ENCODE measurements around the gene NACC1.

NACC1 gene

GRCh38 chr19:13085666-13086065 lies 32.4 kb upstream of the NACC1 start:
- no peak for TF ChIP-seq BHLHE40 (IDR thresholded peaks at IDR 0.05; ENCODE audit: borderline replicate concordance)
- TF ChIP-seq ELF4 (IDR thresholded peaks at IDR 0.05), result no peak
- TF ChIP-seq CTBP1 (IDR thresholded peaks at IDR 0.05; ENCODE audit: borderline replicate concordance), result no peak
- TF ChIP-seq NFRKB (IDR thresholded peaks at IDR 0.05), result no peak
- no peak for TF ChIP-seq LEF1 (IDR thresholded peaks at IDR 0.05; ENCODE audit: borderline replicate concordance)
- POLR2A ChIA-PET, result no interaction called here

GRCh38 chr19:13086341-13086740 lies 31.7 kb upstream of the NACC1 start:
- CTCF ChIA-PET, result interaction anchor here (1.0 kb wide), 1 partner anchor 109 kb away, joined by 4 read pairs; no protein-coding TSS in a partner anchor
- TF ChIP-seq FOXA1 (IDR thresholded peaks at IDR 0.05), result no peak
- TF ChIP-seq SUZ12 (IDR thresholded peaks at IDR 0.05), result no peak
- no peak for TF ChIP-seq ARNT (IDR thresholded peaks at IDR 0.05)
- no peak for TF ChIP-seq HDGF (IDR thresholded peaks at IDR 0.05; ENCODE audit: borderline replicate concordance)
- TF ChIP-seq FOXK2 (IDR thresholded peaks at IDR 0.05), result no peak
- TF ChIP-seq CTBP1 (IDR thresholded peaks at IDR 0.05; ENCODE audit: borderline replicate concordance), result no peak
- TF ChIP-seq PKNOX1 (IDR thresholded peaks at IDR 0.05), result no peak
- POLR2A ChIA-PET, result no interaction called here
- no peak for DNase-seq (ENCODE audit: extremely low spot score)

More at GRCh38 chr19:13085666-13086065, 32.4 kb upstream of the NACC1 start:
- no peak for DNase-seq (ENCODE audit: extremely low spot score)
- CTCF ChIA-PET, result interaction anchor here (1.0 kb wide), 1 partner anchor 108 kb away, joined by 4 read pairs; no protein-coding TSS in a partner anchor

- TF ChIP-seq SP1 (IDR thresholded peaks at IDR 0.05) (no peak), L3MBTL2 (conservative IDR thresholded peaks at IDR 0.05) (no peak), LEF1 (IDR thresholded peaks at IDR 0.05; ENCODE audit: borderline replicate concordance) (no peak), FOXA1 (IDR thresholded peaks at IDR 0.05) (no peak), CTBP1 (IDR thresholded peaks at IDR 0.05; ENCODE audit: borderline replicate concordance) (no peak), FOXM1 (IDR thresholded peaks at IDR 0.05; ENCODE audit: borderline replicate concordance) (no peak)
- ChIA-PET CTCF (no interaction called here), POLR2A (interaction anchor here (1.4 kb wide), 1 partner anchor 9 kb away, joined by 3 read pairs; no protein-coding TSS in a partner anchor)
- DNase-seq (ENCODE audit: extremely low spot score), result no peak
Measured at GRCh38 chr19:13087295-13087694, 30.8 kb upstream of the NACC1 start.

GRCh38 chr19:13087795-13088537 lies 30.1 kb upstream of the NACC1 start:
- ChIA-PET CTCF (no interaction called here), POLR2A (interaction anchor here (1.4 kb wide), 1 partner anchor 8 kb away, joined by 3 read pairs; no protein-coding TSS in a partner anchor)
- TF ChIP-seq FOXM1 (IDR thresholded peaks at IDR 0.05; ENCODE audit: borderline replicate concordance) (no peak), HDGF (IDR thresholded peaks at IDR 0.05; ENCODE audit: borderline replicate concordance) (no peak), SP1 (IDR thresholded peaks at IDR 0.05) (no peak), CTBP1 (IDR thresholded peaks at IDR 0.05; ENCODE audit: borderline replicate concordance) (no peak)
- DNase-seq (ENCODE audit: extremely low spot score), result no peak

GRCh38 chr19:13089139-13089856 lies 28.8 kb upstream of the NACC1 start:
- TF ChIP-seq PKNOX1 (IDR thresholded peaks at IDR 0.05) (no peak), L3MBTL2 (conservative IDR thresholded peaks at IDR 0.05) (no peak), FOXM1 (IDR thresholded peaks at IDR 0.05; ENCODE audit: borderline replicate concordance) (no peak), SP1 (IDR thresholded peaks at IDR 0.05) (no peak), BHLHE40 (IDR thresholded peaks at IDR 0.05; ENCODE audit: borderline replicate concordance) (no peak), ZNF384 (IDR thresholded peaks at IDR 0.05) (no peak), FOXA1 (IDR thresholded peaks at IDR 0.05) (no peak), HDGF (IDR thresholded peaks at IDR 0.05; ENCODE audit: borderline replicate concordance) (no peak), FOXK2 (IDR thresholded peaks at IDR 0.05) (no peak), NFRKB (IDR thresholded peaks at IDR 0.05) (no peak), TARDBP (IDR thresholded peaks at IDR 0.05) (no peak), LEF1 (IDR thresholded peaks at IDR 0.05; ENCODE audit: borderline replicate concordance) (no peak), ARNT (IDR thresholded peaks at IDR 0.05) (no peak), CTBP1 (IDR thresholded peaks at IDR 0.05; ENCODE audit: borderline replicate concordance) (no peak), SUZ12 (IDR thresholded peaks at IDR 0.05) (no peak), ELF4 (IDR thresholded peaks at IDR 0.05) (no peak)
- ChIA-PET POLR2A (no interaction called here), CTCF (interaction anchor here (0.6 kb wide), 1 partner anchor 112 kb away, joined by 3 read pairs; no protein-coding TSS in a partner anchor)
- DNase-seq (ENCODE audit: extremely low spot score), result peak; percentile 55

GRCh38 chr19:13089857-13090507 lies 28.1 kb upstream of the NACC1 start:
- CTCF ChIA-PET, result no interaction called here
- no peak for DNase-seq (ENCODE audit: extremely low spot score)
- TF ChIP-seq CTBP1 (IDR thresholded peaks at IDR 0.05; ENCODE audit: borderline replicate concordance), result no peak
- TF ChIP-seq BHLHE40 (IDR thresholded peaks at IDR 0.05; ENCODE audit: borderline replicate concordance), result no peak
- no peak for TF ChIP-seq ELF4 (IDR thresholded peaks at IDR 0.05)
- no peak for TF ChIP-seq HDGF (IDR thresholded peaks at IDR 0.05; ENCODE audit: borderline replicate concordance)
- POLR2A ChIA-PET, result no interaction called here

Data from HEK293T (cell line).